GM18951 (cell line): ENCODE measurements around the gene RELL2.

Experiments
- POLR2A ChIP-seq: IDR thresholded peaks from 4 replicates; pipeline ENCODE4 v1.6.1; 2011; ENCODE audit warnings: mild to moderate bottlenecking; ENCODE audit not compliant: insufficient read length, insufficient read depth; ENCODE audit errors: extremely low read depth
- in situ Hi-C: fragments of 300-500 bp; cut with MboI; formaldehyde crosslinking; loops from one replicate; pipeline ENCODE4 v1.12.0; 2022; ENCODE audit warnings: low sequenced_read_pairs, mixed read lengths, inconsistent platforms; ENCODE audit not compliant: unreplicated experiment

The RELL2 gene

DNA sequence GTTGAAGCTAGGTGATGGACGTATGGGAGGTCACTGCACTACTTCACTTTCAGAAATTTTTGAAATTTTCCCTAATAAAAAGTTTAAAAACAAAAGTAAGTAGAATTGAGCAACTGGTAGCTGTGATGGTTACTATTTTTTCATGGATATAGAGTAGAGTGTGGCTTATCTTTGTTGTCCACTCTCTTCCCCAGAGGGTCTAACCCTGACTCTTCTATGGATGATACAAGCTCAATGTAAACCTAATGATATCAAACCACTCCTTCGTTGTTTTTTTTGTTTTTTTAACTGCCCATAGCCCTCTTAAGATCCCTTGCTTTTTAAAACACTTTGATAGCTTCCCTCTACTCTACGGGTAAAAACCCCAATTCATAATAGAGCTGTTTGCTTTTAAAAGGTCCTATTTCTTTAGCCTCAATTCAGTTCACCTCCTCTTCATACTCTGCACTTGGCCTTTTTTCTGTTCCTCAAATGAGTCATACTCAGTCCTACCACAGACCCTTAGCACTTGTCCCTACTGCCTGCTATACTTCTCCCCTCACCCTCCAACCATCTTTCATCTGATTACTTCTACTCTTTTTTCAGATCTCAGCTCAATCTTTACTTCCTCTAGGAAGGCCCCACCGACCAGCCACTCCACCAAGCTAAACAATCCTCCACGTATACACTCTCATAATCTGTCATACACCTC, 2.8 kb upstream of the RELL2 start:
- in situ Hi-C loops: no loop called here

DNA sequence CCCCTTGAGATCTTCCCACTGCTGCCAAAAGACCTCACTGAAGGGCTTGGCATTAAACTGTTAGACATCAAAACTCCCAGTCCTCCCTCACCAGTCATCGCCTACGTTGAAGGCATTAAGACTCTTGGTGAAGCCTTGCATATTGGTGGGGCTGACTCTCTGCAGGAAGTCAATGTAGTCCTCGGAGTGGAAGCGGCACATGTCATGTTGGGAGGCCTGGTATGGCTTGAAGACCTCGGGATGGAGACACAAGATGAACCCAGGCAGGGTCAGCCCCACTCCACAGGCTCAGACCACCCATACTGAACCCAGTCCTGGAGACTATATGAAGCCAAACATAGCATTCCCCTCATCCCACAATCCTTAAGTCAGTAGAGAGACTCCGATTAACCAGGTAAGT, 2.1 kb upstream of the RELL2 start:
- TF ChIP-seq POLR2A: no peak
- in situ Hi-C loops: no loop called here

More for the DNA sequence above, 2.8 kb upstream of the RELL2 start:
- no peak for TF ChIP-seq POLR2A

GRCh38 chr5:141635646-141636045, 1.2 kb upstream of the RELL2 start:
- in situ Hi-C loops: no loop called here
- TF ChIP-seq POLR2A: no peak

DNA sequence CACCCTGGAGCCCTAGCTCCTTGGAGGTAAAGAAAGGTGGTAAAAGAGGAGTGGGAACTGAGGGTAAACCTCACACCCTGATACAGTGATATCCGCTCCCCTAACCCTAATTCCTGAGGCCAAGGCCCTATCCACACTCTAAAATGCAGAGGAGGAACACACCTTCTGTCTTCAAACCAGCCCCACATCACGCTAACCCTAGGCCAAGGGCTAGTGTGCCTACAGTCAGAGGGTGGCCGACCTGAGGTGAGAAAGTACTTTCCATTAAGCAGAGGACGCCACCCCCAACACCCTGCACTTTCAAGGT, 738 bp upstream of the RELL2 start:
- no peak for TF ChIP-seq POLR2A
- in situ Hi-C loops: no loop called here

GRCh38 chr5:141637123-141637766, 448 bp downstream of the RELL2 start:
- in situ Hi-C loops: no loop called here
- TF ChIP-seq POLR2A: no peak

- TF ChIP-seq POLR2A: no peak
- in situ Hi-C loops: no loop called here
Observed at GRCh38 chr5:141637767-141638419, 1.1 kb downstream of the RELL2 start.

- no peak for TF ChIP-seq POLR2A
- in situ Hi-C loops: no loop called here
Observed at GRCh38 chr5:141638771-141639170, 2.0 kb downstream of the RELL2 start.

- in situ Hi-C loops: no loop called here
- TF ChIP-seq POLR2A: no peak
Observed at GRCh38 chr5:141639357-141640050, 2.7 kb downstream of the RELL2 start.

DNA sequence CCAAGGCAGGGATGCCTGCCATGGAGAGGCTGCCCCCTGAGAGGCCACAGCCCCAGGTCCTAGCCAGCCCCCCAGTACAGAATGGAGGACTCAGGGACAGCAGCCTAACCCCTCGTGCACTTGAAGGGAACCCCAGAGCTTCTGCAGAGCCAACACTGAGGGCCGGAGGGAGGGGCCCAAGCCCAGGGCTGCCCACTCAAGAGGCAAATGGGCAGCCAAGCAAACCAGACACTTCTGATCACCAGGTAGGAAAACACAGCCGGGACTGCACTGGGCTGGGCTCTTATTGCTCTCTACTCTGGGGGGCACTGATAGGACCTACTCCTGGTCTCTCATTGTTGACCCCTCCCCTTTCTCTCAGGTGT, 3.2 kb downstream of the RELL2 start:
- no peak for TF ChIP-seq POLR2A
- in situ Hi-C loops: no loop called here

DNA sequence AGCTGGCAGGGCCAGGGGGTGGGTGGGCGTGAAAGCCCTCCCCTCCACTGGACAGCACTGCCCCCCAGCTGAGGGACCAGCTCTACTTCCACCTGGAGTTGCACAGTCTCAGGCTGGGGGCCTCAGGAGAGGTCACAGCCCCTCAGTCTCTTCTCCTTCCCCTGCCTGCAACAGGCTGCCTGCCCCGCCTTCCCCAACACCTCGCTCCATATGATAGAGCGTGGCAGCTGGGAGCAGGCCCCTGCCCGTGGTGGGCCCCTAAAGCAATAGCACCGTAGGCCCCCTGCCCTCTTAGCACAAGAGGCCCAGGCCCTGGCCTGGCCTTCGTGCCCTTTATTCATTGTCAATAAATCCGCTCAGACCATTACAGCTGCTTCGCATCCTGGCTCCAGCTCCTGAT, 3.9 kb downstream of the RELL2 start:
- no peak for TF ChIP-seq POLR2A
- in situ Hi-C loops: no loop called here

GRCh38 chr5:141641634-141642267, 5.0 kb downstream of the RELL2 start:
- in situ Hi-C loops: no loop called here
- TF ChIP-seq POLR2A: no peak

DNA sequence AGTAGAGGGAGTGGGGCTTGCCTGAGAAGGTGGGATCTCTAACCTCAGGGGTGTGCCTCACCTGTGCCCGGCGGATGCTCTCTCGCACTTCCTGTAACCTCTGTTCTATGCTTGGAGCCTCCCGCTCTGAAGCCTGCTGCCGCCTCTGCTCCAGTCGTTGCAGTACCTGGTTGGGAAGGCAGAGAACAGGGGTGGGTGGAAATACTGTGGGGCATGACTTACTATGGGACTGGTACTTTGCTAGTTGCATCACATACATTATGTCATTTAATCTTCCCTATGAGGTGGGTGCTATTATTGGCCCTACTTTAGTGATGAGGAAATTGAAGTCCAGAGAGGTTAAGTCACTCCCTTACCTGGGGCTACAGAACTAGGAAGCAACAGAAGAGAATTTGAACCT, 9.2 kb downstream of the RELL2 start:
- no peak for TF ChIP-seq POLR2A
- in situ Hi-C loops: no loop called here

- in situ Hi-C loops: no loop called here
Observed at GRCh38 chr5:141647242-141647641, 10.4 kb downstream of the RELL2 start.

More at GRCh38 chr5:141647242-141647641, 10.4 kb downstream of the RELL2 start:
- no peak for TF ChIP-seq POLR2A
